C4-2B (cell line): ENCODE data around the gene MLF1.

ENCODE experiments used
- H3K27ac ChIP-seq: fragments of 450-650 bp; 2 replicates; pipeline ENCODE4 v1.5.1; 2017
- CTCF ChIP-seq: fragments of 450-650 bp; conservative IDR thresholded peaks from 2 replicates; pipeline ENCODE4 v1.5.1; 2017; ENCODE audit warnings: mild to moderate bottlenecking
- ZFX ChIP-seq: fragments of 450-650 bp; IDR thresholded peaks from 2 replicates; pipeline ENCODE4 v1.6.1; 2017

The MLF1 gene

GRCh38 chr3:158563076-158563475 lies 7.9 kb upstream of the MLF1 start:
- no peak for TF ChIP-seq CTCF
- TF ChIP-seq ZFX: no peak
- no peak overlapping the region for H3K27ac ChIP-seq

- H3K27ac ChIP-seq: no peak overlapping the region
- TF ChIP-seq ZFX: no peak
- TF ChIP-seq CTCF: no peak
These were observed 5.9 kb upstream of the MLF1 start for GRCh38 chr3:158565076-158565475.

DNA sequence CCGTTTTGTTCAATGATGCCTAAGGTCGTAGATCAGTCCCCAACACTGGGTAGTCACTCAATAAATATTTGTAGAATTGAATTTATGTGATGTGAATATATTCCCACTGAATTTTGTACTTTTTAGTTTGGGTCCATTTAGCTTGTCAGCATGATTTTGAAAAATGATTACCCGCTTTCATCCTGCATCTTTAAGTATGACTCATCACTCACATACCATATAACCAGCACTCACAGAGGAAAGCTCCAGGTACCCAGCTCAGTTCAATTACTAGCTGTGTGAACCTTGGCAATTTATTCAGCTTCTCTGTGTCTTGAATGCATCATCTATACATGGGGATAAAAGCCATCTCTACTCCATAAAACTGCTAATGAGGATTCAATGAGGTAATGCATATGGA lies 2.2 kb upstream of the MLF1 start:
- TF ChIP-seq CTCF: no peak
- no peak for TF ChIP-seq ZFX
- no peak overlapping the region for H3K27ac ChIP-seq

GRCh38 chr3:158569794-158570193 lies 1.2 kb upstream of the MLF1 start:
- H3K27ac ChIP-seq: no peak overlapping the region
- TF ChIP-seq CTCF (no peak), ZFX (no peak)

- no peak overlapping the region for H3K27ac ChIP-seq
- TF ChIP-seq ZFX: no peak
- TF ChIP-seq CTCF: no peak
These were observed 1.2 kb downstream of the MLF1 start for GRCh38 chr3:158571969-158572765.

- no peak overlapping the region for H3K27ac ChIP-seq
- TF ChIP-seq ZFX: no peak
- no peak for TF ChIP-seq CTCF
These were observed 1.7 kb downstream of the MLF1 start for GRCh38 chr3:158572766-158573060.

GRCh38 chr3:158573714-158574113 lies 2.7 kb downstream of the MLF1 start:
- TF ChIP-seq CTCF (no peak; the same call in 1 of the 2 replicates), ZFX (no peak)
- no peak overlapping the region for H3K27ac ChIP-seq
